GM12872 (cell line): Measurements from ENCODE around the gene TMED9.

Experiments used
- TF ChIP-seq, protein P1 (sequence below): IDR thresholded peaks from 3 replicates; pipeline ENCODE4 v1.5.1; 2011; ENCODE audit warnings: low read depth, mild to moderate bottlenecking, low read length, moderate library complexity; ENCODE audit not compliant: insufficient read depth

Gene TMED9

GRCh38 chr5:177592010-177592834 is at the start of gene TMED9:
Gene TMED9, plus strand, starts transcription at chr5:177592203. Its CDS starts 12 bp downstream, at chr5:177592215.
- TF ChIP-seq, protein P1, sequence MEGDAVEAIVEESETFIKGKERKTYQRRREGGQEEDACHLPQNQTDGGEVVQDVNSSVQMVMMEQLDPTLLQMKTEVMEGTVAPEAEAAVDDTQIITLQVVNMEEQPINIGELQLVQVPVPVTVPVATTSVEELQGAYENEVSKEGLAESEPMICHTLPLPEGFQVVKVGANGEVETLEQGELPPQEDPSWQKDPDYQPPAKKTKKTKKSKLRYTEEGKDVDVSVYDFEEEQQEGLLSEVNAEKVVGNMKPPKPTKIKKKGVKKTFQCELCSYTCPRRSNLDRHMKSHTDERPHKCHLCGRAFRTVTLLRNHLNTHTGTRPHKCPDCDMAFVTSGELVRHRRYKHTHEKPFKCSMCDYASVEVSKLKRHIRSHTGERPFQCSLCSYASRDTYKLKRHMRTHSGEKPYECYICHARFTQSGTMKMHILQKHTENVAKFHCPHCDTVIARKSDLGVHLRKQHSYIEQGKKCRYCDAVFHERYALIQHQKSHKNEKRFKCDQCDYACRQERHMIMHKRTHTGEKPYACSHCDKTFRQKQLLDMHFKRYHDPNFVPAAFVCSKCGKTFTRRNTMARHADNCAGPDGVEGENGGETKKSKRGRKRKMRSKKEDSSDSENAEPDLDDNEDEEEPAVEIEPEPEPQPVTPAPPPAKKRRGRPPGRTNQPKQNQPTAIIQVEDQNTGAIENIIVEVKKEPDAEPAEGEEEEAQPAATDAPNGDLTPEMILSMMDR, result no peak

- TF ChIP-seq, protein P1, result no peak
These were observed 49.1 kb upstream of the TMED9 start for GRCh38 chr5:177542816-177543465.

- TF ChIP-seq, protein P1, result no peak
These were observed 46.3 kb upstream of the TMED9 start for GRCh38 chr5:177545487-177546257.

DNA sequence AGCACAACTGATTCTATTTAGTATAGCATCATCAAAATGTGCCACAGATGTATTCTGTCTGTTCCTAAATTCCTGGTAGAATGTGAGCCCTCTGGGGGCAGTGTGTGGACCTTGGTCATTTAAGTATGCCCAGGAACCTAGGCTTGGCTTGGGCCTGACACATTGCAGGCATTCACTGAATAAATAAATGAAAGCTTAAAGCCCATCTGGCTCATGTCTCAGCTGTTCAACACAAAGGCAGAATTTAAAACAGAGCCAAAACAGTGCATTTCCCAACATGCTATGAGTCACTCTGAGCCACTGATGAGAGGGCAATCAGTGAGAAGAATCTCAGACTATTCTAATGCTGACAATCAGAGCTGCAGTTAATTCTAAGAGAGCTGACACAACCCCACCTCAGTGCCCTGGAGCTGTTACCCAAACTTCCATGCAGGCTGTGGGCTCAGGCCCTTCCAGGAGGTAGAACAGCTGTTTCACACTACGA is 45.7 kb upstream of the TMED9 start:
- TF ChIP-seq, protein P1, result no peak

DNA sequence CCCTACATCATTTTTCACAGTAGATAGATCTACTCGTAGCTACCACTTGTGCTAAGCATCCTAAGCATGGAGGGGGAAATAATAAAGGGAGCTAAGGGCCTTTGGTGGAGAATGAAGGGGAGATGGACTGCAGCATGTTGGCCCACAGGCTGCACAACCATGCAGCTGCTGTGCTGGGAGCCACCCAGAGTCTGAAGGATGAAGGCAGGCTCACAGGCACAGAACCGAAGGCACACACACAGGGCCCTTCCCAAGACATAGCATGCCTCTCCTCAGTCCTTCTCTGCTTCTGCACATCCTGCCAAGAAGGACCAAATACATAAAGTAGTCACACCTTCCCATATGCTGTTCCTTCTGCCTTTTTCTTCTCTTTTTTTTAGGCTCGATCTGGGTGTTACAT is 44.3 kb upstream of the TMED9 start:
- TF ChIP-seq, protein P1, result no peak

GRCh38 chr5:177548495-177548894 is 43.5 kb upstream of the TMED9 start:
- TF ChIP-seq, protein P1, result no peak

GRCh38 chr5:177550122-177550521 is 41.9 kb upstream of the TMED9 start:
- TF ChIP-seq, protein P1, result no peak
